Skeletal muscle satellite cell (primary cell): ENCODE measurements around the gene PHACTR1.

Source experiments
- H3K27me3 ChIP-seq: 2 replicates; pipeline ENCODE4 v1.7.0; 2013; ENCODE audit warnings: low read length; ENCODE audit not compliant: control insufficient read depth, insufficient read depth
- H3K36me3 ChIP-seq: 2 replicates; pipeline ENCODE4 v1.7.0; 2013; ENCODE audit warnings: mild to moderate bottlenecking, control low read depth, low read length; ENCODE audit not compliant: insufficient read depth
- H3K4me1 ChIP-seq: 2 replicates; pipeline ENCODE4 v1.7.0; 2013; ENCODE audit warnings: low read length; ENCODE audit not compliant: control insufficient read depth, insufficient read depth
- H3K4me2 ChIP-seq: 2 replicates; pipeline ENCODE4 v1.7.0; 2013; ENCODE audit warnings: mild to moderate bottlenecking, low read length
- H3K4me3 ChIP-seq: 2 replicates; pipeline ENCODE4 v1.7.0; 2013; ENCODE audit warnings: low read length
- H3K9ac ChIP-seq: 2 replicates; pipeline ENCODE4 v1.7.0; 2013; ENCODE audit warnings: mild to moderate bottlenecking, low read depth, low read length, moderate library complexity
- H3K9me3 ChIP-seq: replicated peaks from 2 replicates; pipeline ENCODE4 v1.7.0; 2013; ENCODE audit warnings: mild to moderate bottlenecking, control low read depth, low read length

The PHACTR1 gene

GRCh38 chr6:13252790-13253189, 536.2 kb downstream of the PHACTR1 start:
- H3K27me3 ChIP-seq: no peaks in the 10 kb centered on the region
- no peak overlapping the region for H3K4me2 ChIP-seq
- no peak overlapping the region for H3K4me3 ChIP-seq
- H3K9ac ChIP-seq: no peak overlapping the region
- H3K36me3 ChIP-seq: no peaks in the 10 kb centered on the region
- H3K9me3 ChIP-seq: no peaks in the 10 kb centered on the region
- peaks cover 2% of the 10 kb centered on the region for H3K4me1 ChIP-seq

- H3K27me3 ChIP-seq: no peaks in the 10 kb centered on the region
- H3K9ac ChIP-seq: no peak overlapping the region
- no peaks in the 10 kb centered on the region for H3K36me3 ChIP-seq
- H3K4me1 ChIP-seq: no peaks in the 10 kb centered on the region
- no peak overlapping the region for H3K4me2 ChIP-seq
- H3K9me3 ChIP-seq: no peaks in the 10 kb centered on the region
- no peak overlapping the region for H3K4me3 ChIP-seq
These were observed 536.7 kb downstream of the PHACTR1 start for GRCh38 chr6:13253272-13253671.

- no peaks in the 10 kb centered on the region for H3K4me1 ChIP-seq
- no peak overlapping the region for H3K4me3 ChIP-seq
These were observed 539.9 kb downstream of the PHACTR1 start for GRCh38 chr6:13256266-13257001.

GRCh38 chr6:13259393-13259792, 542.8 kb downstream of the PHACTR1 start:
- Histone ChIP-seq H3K9me3 (no peaks in the 10 kb centered on the region), H3K4me1 (no peaks in the 10 kb centered on the region)

More at GRCh38 chr6:13256266-13257001, 539.9 kb downstream of the PHACTR1 start:
- no peaks in the 10 kb centered on the region for H3K36me3 ChIP-seq
- no peak overlapping the region for H3K9ac ChIP-seq
- no peak overlapping the region for H3K4me2 ChIP-seq
- H3K27me3 ChIP-seq: no peaks in the 10 kb centered on the region
- no peaks in the 10 kb centered on the region for H3K9me3 ChIP-seq

GRCh38 chr6:13260101-13260598, 543.6 kb downstream of the PHACTR1 start:
- H3K4me1 ChIP-seq: no peaks in the 10 kb centered on the region
- H3K4me3 ChIP-seq: no peak overlapping the region
- no peaks in the 10 kb centered on the region for H3K36me3 ChIP-seq
- no peaks in the 10 kb centered on the region for H3K9me3 ChIP-seq
- H3K9ac ChIP-seq: no peak overlapping the region
- no peaks in the 10 kb centered on the region for H3K27me3 ChIP-seq
- H3K4me2 ChIP-seq: no peak overlapping the region

More at GRCh38 chr6:13259393-13259792, 542.8 kb downstream of the PHACTR1 start:
- Histone ChIP-seq H3K4me3 (no peak overlapping the region), H3K36me3 (no peaks in the 10 kb centered on the region), H3K27me3 (no peaks in the 10 kb centered on the region), H3K9ac (no peak overlapping the region), H3K4me2 (no peak overlapping the region)

- H3K27me3 ChIP-seq: no peaks in the 10 kb centered on the region
- no peak overlapping the region for H3K4me2 ChIP-seq
- no peaks in the 10 kb centered on the region for H3K36me3 ChIP-seq
- H3K9me3 ChIP-seq: no peaks in the 10 kb centered on the region
- no peak overlapping the region for H3K4me3 ChIP-seq
- no peaks in the 10 kb centered on the region for H3K4me1 ChIP-seq
- no peak overlapping the region for H3K9ac ChIP-seq
These were observed 544.3 kb downstream of the PHACTR1 start for GRCh38 chr6:13260831-13261230.

GRCh38 chr6:13261464-13261994, 545.0 kb downstream of the PHACTR1 start:
- Histone ChIP-seq H3K4me1 (no peaks in the 10 kb centered on the region), H3K9ac (no peak overlapping the region), H3K27me3 (no peaks in the 10 kb centered on the region)

GRCh38 chr6:13262302-13263230, 546.0 kb downstream of the PHACTR1 start:
- Histone ChIP-seq H3K27me3 (no peaks in the 10 kb centered on the region), H3K9ac (no peak overlapping the region), H3K4me1 (no peaks in the 10 kb centered on the region), H3K36me3 (no peaks in the 10 kb centered on the region), H3K9me3 (no peaks in the 10 kb centered on the region), H3K4me3 (no peak overlapping the region), H3K4me2 (no peak overlapping the region)

More at GRCh38 chr6:13261464-13261994, 545.0 kb downstream of the PHACTR1 start:
- H3K4me3 ChIP-seq: no peak overlapping the region
- no peak overlapping the region for H3K4me2 ChIP-seq
- H3K9me3 ChIP-seq: no peaks in the 10 kb centered on the region
- H3K36me3 ChIP-seq: no peaks in the 10 kb centered on the region

GRCh38 chr6:13263669-13264068, 547.1 kb downstream of the PHACTR1 start:
- Histone ChIP-seq H3K9me3 (no peaks in the 10 kb centered on the region), H3K36me3 (no peaks in the 10 kb centered on the region), H3K27me3 (no peaks in the 10 kb centered on the region), H3K4me2 (no peak overlapping the region), H3K9ac (no peak overlapping the region), H3K4me1 (no peaks in the 10 kb centered on the region), H3K4me3 (no peak overlapping the region)

- Histone ChIP-seq H3K4me1 (no peaks in the 10 kb centered on the region), H3K36me3 (no peaks in the 10 kb centered on the region), H3K9me3 (no peaks in the 10 kb centered on the region), H3K9ac (no peak overlapping the region), H3K4me2 (no peak overlapping the region), H3K4me3 (no peak overlapping the region), H3K27me3 (no peaks in the 10 kb centered on the region)
These were observed 550.6 kb downstream of the PHACTR1 start for GRCh38 chr6:13267142-13267651.

GRCh38 chr6:13268913-13269518, 552.4 kb downstream of the PHACTR1 start:
- Histone ChIP-seq H3K4me1 (no peaks in the 10 kb centered on the region), H3K9me3 (no peaks in the 10 kb centered on the region), H3K9ac (no peak overlapping the region), H3K36me3 (no peaks in the 10 kb centered on the region), H3K27me3 (no peaks in the 10 kb centered on the region), H3K4me2 (no peak overlapping the region), H3K4me3 (no peak overlapping the region)
